HEK293 (cell line): ENCODE results near the gene IL3RA.

Experiments
- CTCF ChIA-PET: fragments of 350-600 bp; formaldehyde crosslinking; extraction: SDS; loops from one replicate; lab custom pipeline; 2021; ENCODE audit warnings: antibody characterized with exemption; lab: Yijun Ruan, JAX
- POLR2A ChIA-PET: fragments of 300-600 bp; formaldehyde crosslinking; extraction: SDS; loops from one replicate; lab custom pipeline; 2020; ENCODE audit warnings: antibody characterized with exemption, inconsistent platforms; lab: Yijun Ruan, JAX
- H3K27ac ChIP-seq: fragments of 200-500 bp; sonication (Bioruptor generic); 2 replicates; pipeline ENCODE4 v1.5.1; 2014; ENCODE audit warnings: low read depth, low read length, control low read depth, inconsistent platforms; ENCODE audit errors: extremely low read depth
- H3K36me3 ChIP-seq, 2 experiments: fragments of 200-500 bp in 1 of 2; sonication (Bioruptor generic) in 1 of 2; 1 replicate in 1 of 2; 2 replicates in 1 of 2; pipeline ENCODE4 v1.5.1; 2014 to 2017; ENCODE audit warnings: inconsistent platforms in 2 of 2, low read length in 2 of 2; ENCODE audit not compliant: control insufficient read depth in 2 of 2, insufficient read depth in 1 of 2
- H3K4me1 ChIP-seq: fragments of 200-500 bp; sonication (Bioruptor generic); 2 replicates; pipeline ENCODE4 v1.5.1; 2014; ENCODE audit warnings: mild to moderate bottlenecking, low read length, inconsistent platforms; ENCODE audit not compliant: control insufficient read depth, insufficient read depth
- H3K4me3 ChIP-seq: 2 replicates; pipeline ENCODE4 v1.5.1; 2011; ENCODE audit warnings: low read depth, mild to moderate bottlenecking, control low read depth, low read length, moderate library complexity
- H3K9me3 ChIP-seq: fragments of 200-500 bp; sonication (Bioruptor generic); 2 replicates; pipeline ENCODE4 v1.5.1; 2014; ENCODE audit warnings: low read depth, low read length, inconsistent platforms; ENCODE audit not compliant: control insufficient read depth, insufficient read depth
- AEBP2 ChIP-seq: fragments of 450-650 bp; formaldehyde crosslinking; IDR thresholded peaks from 2 replicates; pipeline ENCODE4 v1.5.1; 2016; ENCODE audit warnings: missing biosample characterization, missing genetic modification characterization, borderline replicate concordance
- HOXA7 ChIP-seq: sonication (generic); formaldehyde crosslinking; IDR thresholded peaks from 2 replicates; pipeline ENCODE4 v1.8.1; 2022; ENCODE audit warnings: missing genetic modification reagents, borderline replicate concordance
- ZBTB21 ChIP-seq: fragments of 450-650 bp; formaldehyde crosslinking; IDR thresholded peaks from 2 replicates; pipeline ENCODE4 v1.5.1; 2017; ENCODE audit warnings: missing biosample characterization, missing genetic modification characterization
- ZEB2 ChIP-seq: fragments of 450-650 bp; formaldehyde crosslinking; IDR thresholded peaks from 2 replicates; pipeline ENCODE4 v1.5.1; 2016; ENCODE audit warnings: missing biosample characterization, missing genetic modification characterization
- ZFP37 ChIP-seq: fragments of 450-650 bp; formaldehyde crosslinking; IDR thresholded peaks from 2 replicates; pipeline ENCODE4 v1.5.1; 2016; ENCODE audit warnings: missing biosample characterization, missing genetic modification characterization
- ZFP41 ChIP-seq: fragments of 450-650 bp; formaldehyde crosslinking; IDR thresholded peaks from 2 replicates; pipeline ENCODE4 v1.5.1; 2016; ENCODE audit warnings: missing biosample characterization, missing genetic modification characterization, borderline replicate concordance
- ZNF169 ChIP-seq: fragments of 450-650 bp; formaldehyde crosslinking; IDR thresholded peaks from 2 replicates; pipeline ENCODE4 v1.5.1; 2016; ENCODE audit warnings: missing biosample characterization, missing genetic modification characterization
- ZNF239 ChIP-seq: fragments of 450-650 bp; formaldehyde crosslinking; IDR thresholded peaks from 2 replicates; pipeline ENCODE4 v1.5.1; 2016; ENCODE audit warnings: missing biosample characterization, missing genetic modification characterization
- ZNF292 ChIP-seq: fragments of 450-650 bp; formaldehyde crosslinking; IDR thresholded peaks from 2 replicates; pipeline ENCODE4 v1.5.1; 2016; ENCODE audit warnings: low read depth, missing biosample characterization, missing genetic modification characterization, borderline replicate concordance
- ZNF350 ChIP-seq: fragments of 450-650 bp; formaldehyde crosslinking; IDR thresholded peaks from 2 replicates; pipeline ENCODE4 v1.5.0; 2017; ENCODE audit warnings: missing biosample characterization, mild to moderate bottlenecking, missing genetic modification characterization
- ZNF354C ChIP-seq: fragments of 450-650 bp; formaldehyde crosslinking; IDR thresholded peaks from 2 replicates; pipeline ENCODE4 v1.5.1; 2016; ENCODE audit warnings: missing biosample characterization, missing genetic modification characterization, low read depth, borderline replicate concordance
- ZNF426 ChIP-seq: fragments of 450-650 bp; formaldehyde crosslinking; IDR thresholded peaks from 2 replicates; pipeline ENCODE4 v1.5.1; 2017; ENCODE audit warnings: missing biosample characterization, missing genetic modification characterization, mild to moderate bottlenecking, inconsistent platforms, moderate library complexity
- ZNF433 ChIP-seq: fragments of 450-650 bp; formaldehyde crosslinking; IDR thresholded peaks from 2 replicates; pipeline ENCODE4 v1.5.1; 2016; ENCODE audit warnings: missing biosample characterization, missing genetic modification characterization, low read depth
- ZNF449 ChIP-seq: fragments of 450-650 bp; formaldehyde crosslinking; IDR thresholded peaks from 2 replicates; pipeline ENCODE4 v1.5.1; 2017; ENCODE audit warnings: missing biosample characterization, mild to moderate bottlenecking, missing genetic modification characterization, moderate library complexity
- ZNF473 ChIP-seq: fragments of 450-650 bp; formaldehyde crosslinking; IDR thresholded peaks from 2 replicates; pipeline ENCODE4 v1.5.1; 2017; ENCODE audit warnings: missing biosample characterization, missing genetic modification characterization
- ZNF510 ChIP-seq: fragments of 450-650 bp; formaldehyde crosslinking; IDR thresholded peaks from 2 replicates; pipeline ENCODE4 v1.5.1; 2018; ENCODE audit warnings: mild to moderate bottlenecking, missing genetic modification characterization, missing biosample characterization; ENCODE audit not compliant: insufficient replicate concordance
- ZNF549 ChIP-seq: fragments of 450-650 bp; IDR thresholded peaks from 2 replicates; pipeline ENCODE4 v1.5.1; 2018; ENCODE audit warnings: missing biosample characterization, missing genetic modification characterization, mild to moderate bottlenecking, inconsistent platforms, moderate library complexity
- ZNF558 ChIP-seq: fragments of 450-650 bp; formaldehyde crosslinking; IDR thresholded peaks from 2 replicates; pipeline ENCODE4 v1.5.1; 2016; ENCODE audit warnings: missing biosample characterization, missing genetic modification characterization
- ZNF658 ChIP-seq: fragments of 450-650 bp; formaldehyde crosslinking; IDR thresholded peaks from 2 replicates; pipeline ENCODE4; 2016; ENCODE audit warnings: missing biosample characterization, missing genetic modification characterization
- ZNF677 ChIP-seq: fragments of 450-650 bp; IDR thresholded peaks from 2 replicates; pipeline ENCODE4 v1.5.0; 2018; ENCODE audit warnings: missing biosample characterization, mild to moderate bottlenecking, missing genetic modification characterization, moderate library complexity
- ZNF777 ChIP-seq: fragments of 450-650 bp; formaldehyde crosslinking; IDR thresholded peaks from 2 replicates; pipeline ENCODE4 v1.5.1; 2017; ENCODE audit warnings: missing biosample characterization, missing genetic modification characterization, borderline replicate concordance
- ZSCAN5A ChIP-seq: fragments of 450-650 bp; formaldehyde crosslinking; IDR thresholded peaks from 2 replicates; pipeline ENCODE4 v1.5.1; 2016; ENCODE audit warnings: missing biosample characterization, missing genetic modification characterization

Gene IL3RA

GRCh38 chrX:1300449-1300848, 36.1 kb upstream of the IL3RA start:
- H3K27ac ChIP-seq: no peak overlapping the region
- ChIA-PET CTCF (no interaction called here), POLR2A (no interaction called here)
- no peaks in the 10 kb centered on the region for H3K4me1 ChIP-seq
- no peak overlapping the region for H3K4me3 ChIP-seq
- no peak for TF ChIP-seq ZNF169 (tag by site-specific recombination)
- TF ChIP-seq ZBTB21 (tag by site-specific recombination): no peak
- no peak for TF ChIP-seq ZNF292
- TF ChIP-seq ZNF777: no peak
- no peak for TF ChIP-seq ZNF239 (tag by site-specific recombination)
- no peak for TF ChIP-seq ZNF354C (tag by site-specific recombination)
- TF ChIP-seq ZNF350 (tag by site-specific recombination): no peak
- TF ChIP-seq ZNF473: no peak
- TF ChIP-seq ZNF677 (tag by site-specific recombination): no peak
- TF ChIP-seq ZNF658 (tag by site-specific recombination): no peak
- TF ChIP-seq HOXA7 (CRISPR knock-in tag): no peak
- H3K36me3 ChIP-seq: no peaks in the 10 kb centered on the region
- no peaks in the 10 kb centered on the region for H3K9me3 ChIP-seq

DNA sequence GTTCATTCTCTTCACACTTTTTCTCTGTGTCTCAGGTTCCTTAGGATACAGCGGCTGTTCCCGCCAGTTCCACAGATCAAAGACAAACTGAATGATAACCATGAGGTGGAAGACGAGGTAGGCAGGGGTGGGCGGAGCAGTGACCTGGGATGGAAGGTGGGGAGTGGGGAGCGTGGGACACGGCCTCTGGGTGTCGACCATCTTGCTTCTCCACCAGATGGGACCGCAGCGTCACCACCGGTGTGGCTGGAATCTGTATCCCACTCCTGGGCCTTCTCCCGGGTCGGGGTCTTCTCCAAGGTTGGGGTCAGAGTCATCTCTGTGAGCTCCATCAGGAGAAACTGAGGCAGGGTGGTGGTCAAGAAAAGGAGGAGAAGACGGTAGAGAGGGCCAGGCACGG, 31.2 kb upstream of the IL3RA start:
- Histone ChIP-seq H3K9me3 (no peaks in the 10 kb centered on the region), H3K4me3 (no peak overlapping the region), H3K36me3 (no peaks in the 10 kb centered on the region), H3K27ac (no peak overlapping the region), H3K4me1 (no peaks in the 10 kb centered on the region)
- ChIA-PET POLR2A (no interaction called here), CTCF (no interaction called here)
- no peak for TF ChIP-seq ZNF426 (tag by site-specific recombination)
- TF ChIP-seq ZNF292: no peak
- TF ChIP-seq ZNF433: no peak
- no peak for TF ChIP-seq ZNF549 (tag by site-specific recombination)
- TF ChIP-seq ZFP37 (tag by site-specific recombination): no peak
- no peak for TF ChIP-seq ZFP41 (tag by site-specific recombination)
- TF ChIP-seq AEBP2 (tag by site-specific recombination): no peak
- TF ChIP-seq ZNF510 (tag by site-specific recombination): no peak
- TF ChIP-seq ZEB2 (tag by site-specific recombination): no peak
- no peak for TF ChIP-seq ZNF449
- no peak for TF ChIP-seq ZNF558 (tag by site-specific recombination)
- TF ChIP-seq ZSCAN5A (tag by site-specific recombination): no peak
